WTC11 (cell line): ENCODE results near the gene AEBP2. TPM values are rescaled to one million over a fixed set of nuclear protein-coding genes. Genes with fewer than 3 reads are reported as not detected.

ENCODE experiments used
- ATAC-seq: fragments of 200-7000 bp; cut with Tn5 transposase; 2 replicates; pipeline ENCODE4 v1.10.0; 2021; ENCODE audit warnings: mild to moderate bottlenecking, moderate library complexity
- CTCF ChIA-PET: fragments of 300-600 bp; sonication (Branson Sonifier 250); formaldehyde crosslinking; loops from one replicate; lab custom pipeline; 2021; ENCODE audit warnings: antibody characterized with exemption; lab: Charles Lee
- POLR2A ChIA-PET: fragments of 350-600 bp; sonication (Branson Sonifier 250); formaldehyde crosslinking; loops from one replicate; lab custom pipeline; 2021; ENCODE audit warnings: antibody characterized with exemption; lab: Charles Lee
- DNase-seq: peaks from one replicate; pipeline ENCODE4 v3.0.0; 2021; ENCODE audit warnings: low spot score
- H3K27ac Mint-ChIP-seq: 2 replicates; pipeline ENCODE4 v1.8.0; 2021; ENCODE audit warnings: mixed read lengths
- H3K27me3 Mint-ChIP-seq: 2 replicates; pipeline ENCODE4 v1.8.0; 2021; ENCODE audit warnings: low read depth, mild to moderate bottlenecking, moderate library complexity, mixed read lengths
- H3K36me3 Mint-ChIP-seq: 2 replicates; pipeline ENCODE4 v1.8.0; 2021; ENCODE audit warnings: mixed read lengths
- H3K4me1 Mint-ChIP-seq: 2 replicates; pipeline ENCODE4 v1.8.0; 2022; ENCODE audit warnings: mixed read lengths
- H3K4me3 Mint-ChIP-seq: 2 replicates; pipeline ENCODE4 v1.8.0; 2021; ENCODE audit warnings: mild to moderate bottlenecking, moderate library complexity, mixed read lengths
- H3K9me3 Mint-ChIP-seq: 2 replicates; pipeline ENCODE4 v1.8.0; 2021; ENCODE audit warnings: mixed read lengths
- AR ChIP-seq: fragments of 250-450 bp; sonication (Bioruptor Pico); IDR thresholded peaks from 2 replicates; pipeline ENCODE4 v1.9.0; 2021; ENCODE audit warnings: mild to moderate bottlenecking
- ATF1 ChIP-seq: sonication (generic); formaldehyde crosslinking; IDR thresholded peaks from 2 replicates; pipeline ENCODE4 v1.8.1; 2023; ENCODE audit warnings: mild to moderate bottlenecking, moderate library complexity, missing genetic modification reagents
- CBFB ChIP-seq: sonication (generic); formaldehyde crosslinking; IDR thresholded peaks from 2 replicates; pipeline ENCODE4 v1.8.1; 2022; ENCODE audit warnings: mild to moderate bottlenecking, low read depth, missing genetic modification reagents
- CREM ChIP-seq: sonication (generic); formaldehyde crosslinking; IDR thresholded peaks from 2 replicates; pipeline ENCODE4 v1.8.1; 2022; ENCODE audit warnings: mild to moderate bottlenecking, missing genetic modification reagents, moderate library complexity
- FOXP1 ChIP-seq: sonication (generic); formaldehyde crosslinking; IDR thresholded peaks from 2 replicates; pipeline ENCODE4 v1.8.0; 2022; ENCODE audit warnings: missing genetic modification reagents, mild to moderate bottlenecking, moderate library complexity, borderline replicate concordance
- HMGA2 ChIP-seq: fragments of 250-450 bp; sonication (Bioruptor Pico); IDR thresholded peaks from 2 replicates; pipeline ENCODE4 v1.4.0; 2021; ENCODE audit warnings: mild to moderate bottlenecking, moderate library complexity
- HMGXB4 ChIP-seq: sonication (generic); formaldehyde crosslinking; IDR thresholded peaks from 2 replicates; pipeline ENCODE4 v1.8.1; 2023; ENCODE audit warnings: mild to moderate bottlenecking, moderate library complexity, missing genetic modification reagents
- IRF2 ChIP-seq: sonication (generic); formaldehyde crosslinking; IDR thresholded peaks from 2 replicates; pipeline ENCODE4 v1.8.0; 2022; ENCODE audit warnings: low read depth, missing genetic modification reagents, borderline replicate concordance
- NR2C2 ChIP-seq: sonication (generic); formaldehyde crosslinking; IDR thresholded peaks from 2 replicates; pipeline ENCODE4 v1.8.0; 2022; ENCODE audit warnings: mild to moderate bottlenecking, missing genetic modification reagents
- RORB ChIP-seq: fragments of 250-450 bp; sonication (Bioruptor Pico); IDR thresholded peaks from 2 replicates; pipeline ENCODE4 v1.9.0; 2021; ENCODE audit warnings: mild to moderate bottlenecking
- SP1 ChIP-seq: sonication (generic); formaldehyde crosslinking; conservative IDR thresholded peaks from 2 replicates; pipeline ENCODE4 v1.8.1; 2022; ENCODE audit warnings: missing genetic modification reagents
- ZNF317 ChIP-seq: sonication (generic); formaldehyde crosslinking; IDR thresholded peaks from 2 replicates; pipeline ENCODE4 v1.8.1; 2023; ENCODE audit warnings: low read depth, mild to moderate bottlenecking, moderate library complexity, missing genetic modification reagents, borderline replicate concordance
- ZSCAN18 ChIP-seq: fragments of 250-450 bp; sonication (Bioruptor Pico); IDR thresholded peaks from 2 replicates; pipeline ENCODE4 v2.1.2; 2022; ENCODE audit warnings: mild to moderate bottlenecking, moderate library complexity
- total RNA-seq: library from RNA; stranded (reverse); gene quantifications from 3 replicates; pipeline ENCODE4 v1.2.3, GENCODE V29; 2021
- TF ChIP-seq, protein P1 (sequence below): sonication (generic); formaldehyde crosslinking; IDR thresholded peaks from 2 replicates; pipeline ENCODE4 v1.8.1; 2022; ENCODE audit warnings: missing genetic modification reagents, borderline replicate concordance
- TF ChIP-seq, protein P2 (sequence below): sonication (generic); formaldehyde crosslinking; IDR thresholded peaks from 2 replicates; pipeline ENCODE4 v1.8.1; 2022; ENCODE audit warnings: mild to moderate bottlenecking, missing genetic modification reagents, moderate library complexity, borderline replicate concordance

The AEBP2 gene
- total RNA-seq, 1 experiment from 2014 or later, result 65.9 TPM

DNA sequence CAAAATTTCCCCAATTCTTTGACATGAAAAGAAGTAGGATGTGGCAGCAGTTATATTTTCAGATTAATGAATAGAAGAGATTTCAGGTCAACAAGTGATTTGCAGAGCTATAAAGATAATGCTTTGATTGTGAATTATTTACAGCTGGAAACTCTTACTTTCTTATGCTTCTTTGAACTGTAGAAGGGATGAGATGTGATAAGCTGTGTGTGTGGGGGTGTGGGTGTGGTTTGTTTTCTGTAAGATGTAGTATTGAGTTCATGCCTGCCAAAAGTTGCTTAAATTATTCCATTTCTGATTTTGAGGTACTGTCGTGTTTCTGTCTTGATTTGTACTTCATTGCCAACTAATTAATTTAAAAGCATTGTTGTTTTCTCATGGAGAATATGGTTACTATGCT lies 22.7 kb downstream of the AEBP2 start (continued):
- TF ChIP-seq FOXP1 (CRISPR knock-in tag), result no peak

DNA sequence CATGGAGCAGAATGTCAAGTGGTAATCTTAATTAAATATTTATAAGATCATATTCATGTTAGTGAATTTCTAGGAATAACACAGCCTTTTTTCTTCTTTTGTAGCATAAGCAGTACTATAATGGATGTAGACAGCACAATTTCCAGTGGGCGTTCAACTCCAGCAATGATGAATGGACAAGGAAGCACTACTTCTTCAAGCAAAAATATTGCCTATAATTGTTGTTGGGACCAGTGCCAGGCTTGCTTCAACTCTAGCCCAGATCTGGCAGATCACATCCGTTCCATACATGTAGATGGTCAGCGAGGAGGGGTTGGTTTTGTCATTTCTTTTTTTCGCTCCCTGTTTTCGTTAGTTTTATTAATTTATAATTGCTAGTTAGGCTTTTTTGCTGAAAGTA lies 23.1 kb downstream of the AEBP2 start:
- Mint-ChIP-seq H3K27ac (peak overlapping the region; percentile 44; the same call in 1 of the 2 replicates), H3K36me3 (peaks cover 46% of the 10 kb centered on the region)

GRCh38 chr12:19464192-19464580 lies 24.9 kb downstream of the AEBP2 start:
- peaks cover 16% of the 10 kb centered on the region for H3K4me1 Mint-ChIP-seq
- ATAC-seq (no peak), DNase-seq (no peak)
- peak overlapping the region; percentile 15; the same call in 1 of the 2 replicates for H3K27ac Mint-ChIP-seq
- ChIA-PET CTCF (no interaction called here), POLR2A (no interaction called here)
- peaks cover 7% of the 10 kb centered on the region; the same call in 1 of the 2 replicates for H3K9me3 Mint-ChIP-seq
- peaks cover 57% of the 10 kb centered on the region for H3K36me3 Mint-ChIP-seq
- H3K4me3 Mint-ChIP-seq, result no peak overlapping the region
- H3K27me3 Mint-ChIP-seq, result no peaks in the 10 kb centered on the region
- 0 out of 2 replicates have a peak, but pooled peaks have one; percentile 25 for TF ChIP-seq HMGA2
- TF ChIP-seq, protein P1, sequence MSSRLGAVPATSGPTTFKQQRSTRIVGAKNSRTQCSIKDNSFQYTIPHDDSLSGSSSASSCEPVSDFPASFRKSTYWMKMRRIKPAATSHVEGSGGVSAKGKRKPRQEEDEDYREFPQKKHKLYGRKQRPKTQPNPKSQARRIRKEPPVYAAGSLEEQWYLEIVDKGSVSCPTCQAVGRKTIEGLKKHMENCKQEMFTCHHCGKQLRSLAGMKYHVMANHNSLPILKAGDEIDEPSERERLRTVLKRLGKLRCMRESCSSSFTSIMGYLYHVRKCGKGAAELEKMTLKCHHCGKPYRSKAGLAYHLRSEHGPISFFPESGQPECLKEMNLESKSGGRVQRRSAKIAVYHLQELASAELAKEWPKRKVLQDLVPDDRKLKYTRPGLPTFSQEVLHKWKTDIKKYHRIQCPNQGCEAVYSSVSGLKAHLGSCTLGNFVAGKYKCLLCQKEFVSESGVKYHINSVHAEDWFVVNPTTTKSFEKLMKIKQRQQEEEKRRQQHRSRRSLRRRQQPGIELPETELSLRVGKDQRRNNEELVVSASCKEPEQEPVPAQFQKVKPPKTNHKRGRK (CRISPR knock-in tag), result no peak
- TF ChIP-seq, all 79 proteins: peak for 1

More for the DNA sequence above, 23.1 kb downstream of the AEBP2 start:
- H3K4me1 Mint-ChIP-seq, result peaks cover 32% of the 10 kb centered on the region
- ATAC-seq (no peak), DNase-seq (no peak)
- H3K9me3 Mint-ChIP-seq, result peaks cover 7% of the 10 kb centered on the region; the same call in 1 of the 2 replicates
- CTCF ChIA-PET, result no interaction called here
- H3K27me3 Mint-ChIP-seq, result no peaks in the 10 kb centered on the region
- TF ChIP-seq HMGXB4 (CRISPR knock-in tag) (no peak), CREM (CRISPR knock-in tag) (no peak), RORB (CRISPR knock-in tag) (no peak), ATF1 (no peak)
- TF ChIP-seq, protein P2, sequence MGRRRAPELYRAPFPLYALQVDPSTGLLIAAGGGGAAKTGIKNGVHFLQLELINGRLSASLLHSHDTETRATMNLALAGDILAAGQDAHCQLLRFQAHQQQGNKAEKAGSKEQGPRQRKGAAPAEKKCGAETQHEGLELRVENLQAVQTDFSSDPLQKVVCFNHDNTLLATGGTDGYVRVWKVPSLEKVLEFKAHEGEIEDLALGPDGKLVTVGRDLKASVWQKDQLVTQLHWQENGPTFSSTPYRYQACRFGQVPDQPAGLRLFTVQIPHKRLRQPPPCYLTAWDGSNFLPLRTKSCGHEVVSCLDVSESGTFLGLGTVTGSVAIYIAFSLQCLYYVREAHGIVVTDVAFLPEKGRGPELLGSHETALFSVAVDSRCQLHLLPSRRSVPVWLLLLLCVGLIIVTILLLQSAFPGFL, result no peak
- H3K4me3 Mint-ChIP-seq, result no peak overlapping the region
- POLR2A ChIA-PET, result no interaction called here

DNA sequence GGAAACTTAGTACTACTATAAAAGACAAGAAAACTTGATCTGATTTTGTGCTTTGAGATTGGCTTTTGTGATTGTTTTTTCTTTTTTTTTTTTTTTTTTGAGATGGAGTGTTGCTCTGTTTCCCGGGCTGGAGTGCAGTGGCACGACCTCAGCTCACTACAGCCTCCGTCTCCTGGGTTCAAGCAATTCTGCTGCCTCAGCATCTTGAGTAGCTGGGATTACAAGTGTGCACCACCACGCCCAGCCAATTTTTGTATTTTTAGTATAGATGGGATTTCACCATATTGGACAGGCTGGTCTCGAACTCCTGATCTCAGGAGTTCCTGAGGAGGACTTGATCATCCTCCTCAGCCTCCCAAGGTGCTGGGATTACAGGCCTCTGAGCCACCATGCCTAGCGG lies 26.4 kb downstream of the AEBP2 start:
- DNase-seq (no peak), ATAC-seq (no peak)
- H3K4me1 Mint-ChIP-seq, result peaks cover 4% of the 10 kb centered on the region
- peaks cover 7% of the 10 kb centered on the region; the same call in 1 of the 2 replicates for H3K9me3 Mint-ChIP-seq
- TF ChIP-seq AR (CRISPR knock-in tag) (no peak), ZNF317 (CRISPR knock-in tag) (no peak), ZSCAN18 (CRISPR knock-in tag) (no peak), SP1 (CRISPR knock-in tag) (no peak), IRF2 (CRISPR knock-in tag) (no peak), NR2C2 (CRISPR knock-in tag) (no peak), CBFB (no peak)
- H3K27ac Mint-ChIP-seq, result peak overlapping the region; percentile 92
- CTCF ChIA-PET, result interaction anchor here (0.6 kb wide), 1 partner anchor 307 kb away, joined by 3 read pairs; no protein-coding TSS in a partner anchor
- H3K27me3 Mint-ChIP-seq, result no peaks in the 10 kb centered on the region
- POLR2A ChIA-PET, result no interaction called here
- peaks cover 66% of the 10 kb centered on the region for H3K36me3 Mint-ChIP-seq
- H3K4me3 Mint-ChIP-seq, result no peak overlapping the region
